CD14-positive monocyte (primary cell): ENCODE data around the gene CBX6. TPM values are rescaled to one million over a fixed set of nuclear protein-coding genes. Genes with fewer than 3 reads are reported as not detected.

Source experiments
- DNase-seq, 3 donors: peaks; one replicate each; pipeline ENCODE4 v3.0.0-alpha.2; 2011 to 2022
- H2AFZ ChIP-seq: 2 replicates; pipeline ENCODE4 v1.6.0; 2012; ENCODE audit warnings: mild to moderate bottlenecking, low read depth, low read length, inconsistent platforms; ENCODE audit not compliant: insufficient read depth, poor library complexity, severe bottlenecking
- H3K27ac ChIP-seq, 2 donors: 1 replicate in 1 of 2; 2 replicates in 1 of 2; pipeline ENCODE4 v1.5.1; 2012 to 2013; ENCODE audit warnings: low read length in 2 of 2, control low read depth in 1 of 2, inconsistent platforms in 1 of 2, low read depth in 1 of 2, mild to moderate bottlenecking in 1 of 2
- H3K27me3 ChIP-seq, 2 donors: one replicate each; pipeline versions ENCODE4 v1.6.0 to v1.6.1; 2011 to 2013; ENCODE audit warnings: low read length in 2 of 2; ENCODE audit not compliant: control insufficient read depth in 2 of 2, insufficient read depth in 2 of 2
- H3K36me3 ChIP-seq, 2 donors: replicated peaks in 1 of 2; 1 replicate in 1 of 2; 2 replicates in 1 of 2; pipeline versions ENCODE4 v1.5.1 to v1.6.1; 2012 to 2013; ENCODE audit warnings: low read length in 2 of 2, control low read depth in 1 of 2, inconsistent platforms in 1 of 2, mild to moderate bottlenecking in 1 of 2; ENCODE audit not compliant: insufficient read depth in 2 of 2, control insufficient read depth in 1 of 2
- H3K4me1 ChIP-seq, 2 donors: 1 replicate in 1 of 2; 2 replicates in 1 of 2; pipeline versions ENCODE4 v1.5.1 to v1.6.1; 2012 to 2013; ENCODE audit warnings: low read length in 2 of 2, control low read depth in 1 of 2, inconsistent platforms in 1 of 2, mild to moderate bottlenecking in 1 of 2, moderate library complexity in 1 of 2; ENCODE audit not compliant: insufficient read depth in 2 of 2, control insufficient read depth in 1 of 2
- H3K4me2 ChIP-seq: replicated peaks from 2 replicates; pipeline ENCODE3; 2012; ENCODE audit warnings: low read length, moderate library complexity, mild to moderate bottlenecking; ENCODE audit not compliant: poor library complexity, severe bottlenecking; ENCODE audit errors: extremely low read depth
- H3K4me3 ChIP-seq, 3 experiments: fragments of 200-600 bp in 1 of 3; sonication (generic) in 1 of 3; replicated peaks in 1 of 3; 1 replicate in 2 of 3; 2 replicates in 1 of 3; pipeline ENCODE4 v1.5.1; 2011 to 2013; ENCODE audit warnings: low read length in 3 of 3, mild to moderate bottlenecking in 3 of 3, control low read depth in 2 of 3, low read depth in 2 of 3, inconsistent platforms in 1 of 3, moderate library complexity in 1 of 3
- H3K79me2 ChIP-seq: 2 replicates; pipeline ENCODE4 v1.6.0; 2012; ENCODE audit warnings: mild to moderate bottlenecking, control low read depth, inconsistent platforms, low read length, moderate library complexity; ENCODE audit not compliant: insufficient read depth
- H3K9ac ChIP-seq: 2 replicates; pipeline ENCODE4 v1.6.0; 2017; ENCODE audit warnings: low read length, mild to moderate bottlenecking; ENCODE audit not compliant: insufficient read depth, poor library complexity, severe bottlenecking
- H3K9me3 ChIP-seq, 2 donors: replicated peaks in 1 of 2; 1 replicate in 1 of 2; 2 replicates in 1 of 2; pipeline versions ENCODE4 v1.5.1 to v1.6.1; 2012 to 2013; ENCODE audit warnings: low read length in 2 of 2, control low read depth in 1 of 2; ENCODE audit not compliant: control insufficient read depth in 1 of 2, insufficient read depth in 1 of 2
- H4K20me1 ChIP-seq: 2 replicates; pipeline ENCODE4 v1.6.0; 2012; ENCODE audit warnings: mild to moderate bottlenecking, low read length, control low read depth, moderate library complexity; ENCODE audit not compliant: insufficient read depth
- H3K27ac Mint-ChIP-seq, 7 donors: one replicate each; pipeline ENCODE4 v1.8.0; 2020; ENCODE audit warnings: mild to moderate bottlenecking in 7 of 7, mixed read lengths in 7 of 7, moderate library complexity in 6 of 7, inconsistent platforms in 2 of 7
- H3K27me3 Mint-ChIP-seq, 3 donors: one replicate each; pipeline ENCODE4 v1.8.0; 2021 to 2022; ENCODE audit warnings: low read depth in 3 of 3, mild to moderate bottlenecking in 3 of 3, mixed read lengths in 3 of 3, moderate library complexity in 3 of 3, inconsistent platforms in 1 of 3
- H3K36me3 Mint-ChIP-seq, 2 donors: one replicate each; pipeline ENCODE4 v1.8.0; 2020; ENCODE audit warnings: mixed read lengths in 2 of 2, inconsistent platforms in 1 of 2, mild to moderate bottlenecking in 1 of 2
- H3K4me1 Mint-ChIP-seq: one replicate; pipeline ENCODE4 v1.8.0; 2020; ENCODE audit warnings: mild to moderate bottlenecking, mixed read lengths
- H3K4me3 Mint-ChIP-seq, 2 donors: one replicate each; pipeline ENCODE4 v1.8.0; 2020; ENCODE audit warnings: mild to moderate bottlenecking in 2 of 2, mixed read lengths in 2 of 2, moderate library complexity in 1 of 2
- H3K9me3 Mint-ChIP-seq, 7 donors: one replicate each; pipeline ENCODE4 v1.8.0; 2020 to 2022; ENCODE audit warnings: mixed read lengths in 7 of 7, mild to moderate bottlenecking in 6 of 7, moderate library complexity in 6 of 7, inconsistent platforms in 2 of 7
- CTCF ChIP-seq: fragments of 200-600 bp; IDR thresholded peaks from one replicate; pipeline ENCODE4 v1.8.0; 2022; ENCODE audit warnings: antibody characterized with exemption, mild to moderate bottlenecking
- WGBS: methylation state at CpG from one replicate; pipeline ENCODE4 v1.1.5; 2013; ENCODE audit warnings: missing lambda C conversion rate; ENCODE audit not compliant: insufficient coverage; 5-methylcytosine and 5-hydroxymethylcytosine counted together
- intact Hi-C, 2 donors: fragments of 100-400 bp; cut with micrococcal nuclease; formaldehyde crosslinking; loops; one replicate each; pipeline versions ENCODE4 v1.15.0 to v1.15.1; 2023
- polyA plus RNA-seq, 3 donors: library from polyadenylated mRNA; depleted of rRNA in 1 of 3; unstranded in 2 of 3; stranded (reverse) in 1 of 3; fragments of 300-500 nt in 2 of 3; fragments of >200 nt in 1 of 3; fragmentation: Illumina TruSeq in 2 of 3; gene quantifications; 1 replicate in 2 of 3; 2 replicates in 1 of 3; pipeline ENCODE4 v1.2.3, GENCODE V29; 2012 to 2021

Gene CBX6
- polyA plus RNA-seq, 3 donors: 2.1 to 26.7 (median 5.0) TPM

GRCh38 chr22:38850941-38851849, 20.8 kb downstream of the CBX6 start:
- Histone ChIP-seq H3K27ac (no peak overlapping the region), H3K36me3 (no peaks in the 10 kb centered on the region), H3K79me2 (no peaks in the 10 kb centered on the region), H3K4me1 (no peaks in the 10 kb centered on the region), H3K4me2 (no peak overlapping the region), H2AFZ (no peak overlapping the region), H3K9me3 (no peaks in the 10 kb centered on the region), H4K20me1 (no peaks in the 10 kb centered on the region), H3K4me3 (no peak overlapping the region), H3K27me3 (peaks cover under 1 to 8% of the 10 kb centered on the region in 2 donors), H3K9ac (no peak overlapping the region)
- intact Hi-C loops: no loop called here
- Mint-ChIP-seq H3K4me3 (no peak overlapping the region), H3K4me1 (no peaks in the 10 kb centered on the region), H3K9me3 (peaks cover 0 to 2% (median 0%) of the 10 kb centered on the region in 7 donors), H3K36me3 (no peaks in the 10 kb centered on the region), H3K27me3 (peaks cover 20 to 36% (median 22%) of the 10 kb centered on the region in 3 donors), H3K27ac (no peak overlapping the region)
- 76% methylated on average over 9 of the region's 15 CpGs for WGBS
- DNase-seq: no peak
- TF ChIP-seq CTCF: no peak

GRCh38 chr22:38850399-38850798, 21.6 kb downstream of the CBX6 start:
- Histone ChIP-seq H3K79me2 (no peaks in the 10 kb centered on the region), H3K36me3 (no peaks in the 10 kb centered on the region), H3K4me3 (no peak overlapping the region), H3K9ac (no peak overlapping the region), H3K27me3 (peaks cover 6 to 16% of the 10 kb centered on the region in 2 donors), H2AFZ (no peak overlapping the region), H4K20me1 (no peaks in the 10 kb centered on the region), H3K4me2 (no peak overlapping the region), H3K27ac (no peak overlapping the region), H3K9me3 (no peaks in the 10 kb centered on the region), H3K4me1 (no peaks in the 10 kb centered on the region)
- WGBS: no CpG with 5 or more reads among the region's 2 CpGs
- H3K36me3 Mint-ChIP-seq: no peaks in the 10 kb centered on the region
- intact Hi-C loops: no loop called here
- H3K4me3 Mint-ChIP-seq: no peak overlapping the region
- no peak for TF ChIP-seq CTCF
- H3K27me3 Mint-ChIP-seq: peaks cover 28 to 43% (median 30%) of the 10 kb centered on the region in 3 donors
- no peak for DNase-seq
- no peak overlapping the region for H3K27ac Mint-ChIP-seq
- peaks cover 0 to 2% (median 0%) of the 10 kb centered on the region in 7 donors for H3K9me3 Mint-ChIP-seq
- H3K4me1 Mint-ChIP-seq: no peaks in the 10 kb centered on the region
